Suprapubic skin (tissue), 4 donors: Measurements from ENCODE around the gene KLHDC7B.

Experiments used
- CTCF ChIP-seq, 2 donors: fragments of 200-600 bp in 1 of 2; fragments of 450-650 bp in 1 of 2; sonication (generic) in 1 of 2; IDR thresholded peaks; one replicate each; pipeline ENCODE4 v1.5.1; 2016 to 2019; ENCODE audit warnings: antibody characterized with exemption in 2 of 2, mild to moderate bottlenecking in 1 of 2, moderate library complexity in 1 of 2
- EP300 ChIP-seq: sonication (generic); formaldehyde crosslinking; IDR thresholded peaks from one replicate; pipeline ENCODE4 v1.6.1; 2017; ENCODE audit warnings: antibody characterized with exemption
- POLR2AphosphoS5 ChIP-seq, 3 donors: sonication (generic); formaldehyde crosslinking; IDR thresholded peaks; one replicate each; pipeline ENCODE4 v1.6.1; 2017; ENCODE audit warnings: antibody characterized with exemption in 3 of 3

GRCh38 chr22:50577697-50577986, 31.9 kb downstream of the KLHDC7B start:
- TF ChIP-seq CTCF (IDR thresholded peaks at IDR 0.05), result no peak
- no peak for TF ChIP-seq EP300
- no peak for TF ChIP-seq POLR2AphosphoS5 (IDR thresholded peaks at IDR 0.05)
